NCI-H82 (cell line): Measurements from ENCODE around the gene SNX18.

Experiments used
- DNase-seq: peaks from one replicate; lab custom pipeline; 2025; lab: John Stamatoyannopoulos, UW

The SNX18 gene

GRCh38 chr5:54580997-54581811 is 63.6 kb downstream of the SNX18 start:
- DNase-seq = no peak

GRCh38 chr5:54581831-54582548 is 64.4 kb downstream of the SNX18 start:
- no peak for DNase-seq

- no peak for DNase-seq
These were observed 68.8 kb downstream of the SNX18 start for GRCh38 chr5:54586336-54586735.

GRCh38 chr5:54589786-54590185 is 72.2 kb downstream of the SNX18 start:
- DNase-seq = no peak

- DNase-seq = no peak
These were observed 73.3 kb downstream of the SNX18 start for GRCh38 chr5:54590824-54591223.

GRCh38 chr5:54593779-54594178 is 76.2 kb downstream of the SNX18 start:
- DNase-seq = no peak

GRCh38 chr5:54594181-54594580 is 76.6 kb downstream of the SNX18 start:
- no peak for DNase-seq

- DNase-seq = no peak
These were observed 78.2 kb downstream of the SNX18 start for GRCh38 chr5:54595721-54596120.
